HEK293 (cell line): ENCODE measurements around the gene FZD10.

Experiments used
- CTCF ChIA-PET: fragments of 350-600 bp; formaldehyde crosslinking; extraction: SDS; loops from one replicate; lab custom pipeline; 2021; ENCODE audit warnings: antibody characterized with exemption; lab: Yijun Ruan, JAX
- POLR2A ChIA-PET: fragments of 300-600 bp; formaldehyde crosslinking; extraction: SDS; loops from one replicate; lab custom pipeline; 2020; ENCODE audit warnings: antibody characterized with exemption, inconsistent platforms; lab: Yijun Ruan, JAX
- H3K27ac ChIP-seq: fragments of 200-500 bp; sonication (Bioruptor generic); 2 replicates; pipeline ENCODE4 v1.5.1; 2014; ENCODE audit warnings: low read depth, low read length, control low read depth, inconsistent platforms; ENCODE audit errors: extremely low read depth
- H3K36me3 ChIP-seq, 2 experiments: fragments of 200-500 bp in 1 of 2; sonication (Bioruptor generic) in 1 of 2; 1 replicate in 1 of 2; 2 replicates in 1 of 2; pipeline ENCODE4 v1.5.1; 2014 to 2017; ENCODE audit warnings: inconsistent platforms in 2 of 2, low read length in 2 of 2; ENCODE audit not compliant: control insufficient read depth in 2 of 2, insufficient read depth in 1 of 2
- H3K4me1 ChIP-seq: fragments of 200-500 bp; sonication (Bioruptor generic); 2 replicates; pipeline ENCODE4 v1.5.1; 2014; ENCODE audit warnings: mild to moderate bottlenecking, low read length, inconsistent platforms; ENCODE audit not compliant: control insufficient read depth, insufficient read depth
- H3K4me3 ChIP-seq: 2 replicates; pipeline ENCODE4 v1.5.1; 2011; ENCODE audit warnings: low read depth, mild to moderate bottlenecking, control low read depth, low read length, moderate library complexity
- H3K9me3 ChIP-seq: fragments of 200-500 bp; sonication (Bioruptor generic); 2 replicates; pipeline ENCODE4 v1.5.1; 2014; ENCODE audit warnings: low read depth, low read length, inconsistent platforms; ENCODE audit not compliant: control insufficient read depth, insufficient read depth
- HIC1 ChIP-seq: fragments of 450-650 bp; formaldehyde crosslinking; IDR thresholded peaks from 2 replicates; pipeline ENCODE4 v1.5.1; 2016; ENCODE audit warnings: missing biosample characterization, missing genetic modification characterization
- INSM2 ChIP-seq: fragments of 450-650 bp; formaldehyde crosslinking; IDR thresholded peaks from 2 replicates; pipeline ENCODE4 v1.5.1; 2016; ENCODE audit warnings: missing biosample characterization, missing genetic modification characterization
- KLF8 ChIP-seq: fragments of 450-650 bp; formaldehyde crosslinking; IDR thresholded peaks from 2 replicates; pipeline ENCODE4 v1.5.1; 2016; ENCODE audit warnings: missing biosample characterization, missing genetic modification characterization
- PRDM10 ChIP-seq: fragments of 450-650 bp; formaldehyde crosslinking; IDR thresholded peaks from 2 replicates; pipeline ENCODE4 v1.5.1; 2016; ENCODE audit warnings: missing biosample characterization, missing genetic modification characterization
- REST ChIP-seq: fragments of 450-650 bp; formaldehyde crosslinking; IDR thresholded peaks from 2 replicates; pipeline ENCODE4 v1.5.1; 2016; ENCODE audit warnings: missing biosample characterization, missing genetic modification characterization
- SP7 ChIP-seq: fragments of 450-650 bp; formaldehyde crosslinking; IDR thresholded peaks from 2 replicates; pipeline ENCODE4 v1.5.1; 2016; ENCODE audit warnings: missing biosample characterization, missing genetic modification characterization
- TCF7L2 ChIP-seq: IDR thresholded peaks from 2 replicates; pipeline ENCODE4 v1.6.1; 2011; ENCODE audit warnings: low read depth, mild to moderate bottlenecking, inconsistent platforms, low read length, moderate library complexity, borderline replicate concordance
- TRIM28 ChIP-seq: IDR thresholded peaks from 2 replicates; pipeline ENCODE4 v1.6.1; 2011; ENCODE audit warnings: low read length, control low read depth, borderline replicate concordance
- ZBTB1 ChIP-seq: fragments of 450-650 bp; formaldehyde crosslinking; IDR thresholded peaks from 2 replicates; pipeline ENCODE4 v1.5.1; 2016; ENCODE audit warnings: missing biosample characterization, missing genetic modification characterization
- ZBTB44 ChIP-seq: fragments of 450-650 bp; IDR thresholded peaks from 2 replicates; pipeline ENCODE4 v1.5.1; 2018; ENCODE audit warnings: missing biosample characterization, mild to moderate bottlenecking, missing genetic modification characterization
- ZNF132 ChIP-seq: fragments of 450-650 bp; formaldehyde crosslinking; IDR thresholded peaks from 2 replicates; pipeline ENCODE4 v1.5.1; 2017; ENCODE audit warnings: missing biosample characterization, missing genetic modification characterization, borderline replicate concordance
- ZNF175 ChIP-seq: fragments of 450-650 bp; formaldehyde crosslinking; IDR thresholded peaks from 2 replicates; pipeline ENCODE4 v1.5.1; 2016; ENCODE audit warnings: missing biosample characterization, missing genetic modification characterization
- ZNF223 ChIP-seq: fragments of 450-650 bp; formaldehyde crosslinking; IDR thresholded peaks from 2 replicates; pipeline ENCODE4 v1.5.1; 2016; ENCODE audit warnings: missing biosample characterization, missing genetic modification characterization
- ZNF248 ChIP-seq: fragments of 450-650 bp; formaldehyde crosslinking; IDR thresholded peaks from 2 replicates; pipeline ENCODE4 v1.5.1; 2017; ENCODE audit warnings: missing biosample characterization, missing genetic modification characterization
- ZNF341 ChIP-seq: fragments of 450-650 bp; formaldehyde crosslinking; IDR thresholded peaks from 2 replicates; pipeline ENCODE4; 2016; ENCODE audit warnings: low read depth, missing biosample characterization, missing genetic modification characterization
- ZNF354C ChIP-seq: fragments of 450-650 bp; formaldehyde crosslinking; IDR thresholded peaks from 2 replicates; pipeline ENCODE4 v1.5.1; 2016; ENCODE audit warnings: missing biosample characterization, missing genetic modification characterization, low read depth, borderline replicate concordance
- ZNF510 ChIP-seq: fragments of 450-650 bp; formaldehyde crosslinking; IDR thresholded peaks from 2 replicates; pipeline ENCODE4 v1.5.1; 2018; ENCODE audit warnings: mild to moderate bottlenecking, missing genetic modification characterization, missing biosample characterization; ENCODE audit not compliant: insufficient replicate concordance
- ZNF521 ChIP-seq: fragments of 450-650 bp; formaldehyde crosslinking; IDR thresholded peaks from 2 replicates; pipeline ENCODE4 v1.5.1; 2017; ENCODE audit warnings: missing biosample characterization, mild to moderate bottlenecking, missing genetic modification characterization
- ZNF621 ChIP-seq: fragments of 450-650 bp; formaldehyde crosslinking; IDR thresholded peaks from 2 replicates; pipeline ENCODE4 v1.5.1; 2017; ENCODE audit warnings: missing biosample characterization, missing genetic modification characterization
- ZXDB ChIP-seq: fragments of 450-650 bp; formaldehyde crosslinking; IDR thresholded peaks from 2 replicates; pipeline ENCODE4 v1.5.1; 2016; ENCODE audit warnings: missing biosample characterization, missing genetic modification characterization

FZD10 gene

GRCh38 chr12:130131801-130132200 is 30.5 kb upstream of the FZD10 start:
- H3K27ac ChIP-seq = no peak overlapping the region
- H3K9me3 ChIP-seq = no peaks in the 10 kb centered on the region
- no peaks in the 10 kb centered on the region for H3K36me3 ChIP-seq
- POLR2A ChIA-PET = no interaction called here
- TF ChIP-seq ZNF132 (tag by site-specific recombination) = no peak
- TF ChIP-seq ZBTB1 (tag by site-specific recombination) = no peak
- no peak for TF ChIP-seq ZNF223
- no peak for TF ChIP-seq ZXDB (tag by site-specific recombination)
- TF ChIP-seq ZNF510 (tag by site-specific recombination) = no peak
- TF ChIP-seq ZNF248 (tag by site-specific recombination) = no peak
- no peak for TF ChIP-seq SP7 (tag by site-specific recombination)
- TF ChIP-seq ZNF621 (tag by site-specific recombination) = no peak
- TF ChIP-seq INSM2 (tag by site-specific recombination) = no peak
- no peak for TF ChIP-seq ZNF175 (tag by site-specific recombination)
- TF ChIP-seq, all 188 proteins: peak for 0
- H3K4me1 ChIP-seq = no peaks in the 10 kb centered on the region
- no peak overlapping the region for H3K4me3 ChIP-seq
- CTCF ChIA-PET = interaction anchor here (0.6 kb wide), 1 partner anchor 1138 kb away, joined by 3 read pairs; no protein-coding TSS in a partner anchor

GRCh38 chr12:130132831-130133511 is 29.3 kb upstream of the FZD10 start:
- H3K36me3 ChIP-seq = no peaks in the 10 kb centered on the region
- no peaks in the 10 kb centered on the region for H3K4me1 ChIP-seq
- ChIA-PET CTCF (no interaction called here), POLR2A (no interaction called here)
- no peak for TF ChIP-seq ZNF521 (tag by site-specific recombination)
- peak; percentile 56; the same call in 1 of the 2 replicates for TF ChIP-seq TRIM28
- TF ChIP-seq ZBTB44 (tag by site-specific recombination) = no peak
- TF ChIP-seq REST (tag by site-specific recombination) = no peak
- TF ChIP-seq ZNF341 (tag by site-specific recombination) = no peak
- TF ChIP-seq TCF7L2 = peak; percentile 93
- no peak for TF ChIP-seq KLF8
- no peak for TF ChIP-seq ZNF354C (tag by site-specific recombination)
- TF ChIP-seq PRDM10 (tag by site-specific recombination) = no peak
- no peak for TF ChIP-seq HIC1 (tag by site-specific recombination)
- no peak overlapping the region for H3K27ac ChIP-seq
- no peaks in the 10 kb centered on the region for H3K9me3 ChIP-seq
- H3K4me3 ChIP-seq = no peak overlapping the region
